Upper lobe of left lung (tissue), 6 donors: ENCODE measurements around the gene NOXRED1. TPM values are rescaled to one million over a fixed set of nuclear protein-coding genes. Genes with fewer than 3 reads are reported as not detected.
A peak's percentile ranks its signal among the peaks of the same experiment; 100 is the strongest.

Experiments used
- ATAC-seq, 2 donors: fragments of 200-7000 bp; cut with Tn5 transposase; one replicate each; pipeline ENCODE4 v1.9.1; 2022; ENCODE audit warnings: mild to moderate bottlenecking in 2 of 2, moderate library complexity in 2 of 2; ENCODE audit not compliant: low FRiP score in 2 of 2
- DNase-seq, 2 donors: peaks; one replicate each; pipeline ENCODE4 v3.0.0-alpha.2; 2019 to 2020
- H3K27ac ChIP-seq, 4 donors: fragments of 200-600 bp; sonication (generic); one replicate each; pipeline ENCODE4 v1.5.1; 2016 to 2019
- H3K27me3 ChIP-seq, 4 donors: fragments of 200-600 bp; sonication (generic); one replicate each; pipeline ENCODE4 v1.5.1; 2017 to 2019
- H3K36me3 ChIP-seq, 4 donors: fragments of 200-600 bp; sonication (generic); one replicate each; pipeline ENCODE4 v1.5.1; 2016 to 2019
- H3K4me1 ChIP-seq, 4 donors: fragments of 200-600 bp; sonication (generic); one replicate each; pipeline ENCODE4 v1.5.1; 2018 to 2019
- H3K4me3 ChIP-seq, 4 donors: fragments of 200-600 bp; sonication (generic); one replicate each; pipeline ENCODE4 v1.5.1; 2017 to 2019; ENCODE audit warnings: mild to moderate bottlenecking in 2 of 4, moderate library complexity in 1 of 4
- H3K9me3 ChIP-seq, 4 donors: fragments of 200-600 bp; sonication (generic); one replicate each; pipeline ENCODE4 v1.5.1; 2018 to 2019
- CTCF ChIP-seq, 6 experiments: fragments of 450-650 bp in 4 of 6; fragments of 200-600 bp in 2 of 6; sonication (generic) in 2 of 6; IDR thresholded peaks; one replicate each; pipeline ENCODE4 v1.5.1; 2016 to 2019; ENCODE audit warnings: antibody characterized with exemption in 6 of 6
- EP300 ChIP-seq, 4 donors: sonication (generic); formaldehyde crosslinking; IDR thresholded peaks; one replicate each; pipeline ENCODE4 v1.5.1; 2017; ENCODE audit warnings: antibody characterized with exemption in 4 of 4, control low read depth in 2 of 4
- POLR2A ChIP-seq, 4 donors: fragments of 450-650 bp; IDR thresholded peaks; one replicate each; pipeline ENCODE4 v1.5.1; 2016 to 2017; ENCODE audit warnings: antibody characterized with exemption in 4 of 4, mild to moderate bottlenecking in 2 of 4
- POLR2AphosphoS5 ChIP-seq, 2 donors: sonication (generic); formaldehyde crosslinking; IDR thresholded peaks; one replicate each; pipeline ENCODE4 v1.5.1; 2017; ENCODE audit warnings: antibody characterized with exemption in 2 of 2
- WGBS, 2 donors: methylation state at CpG; one replicate each; pipeline ENCODE4 v1.1.5; 2017 to 2018; 5-methylcytosine and 5-hydroxymethylcytosine counted together
- total RNA-seq, 6 donors: library from RNA; depleted of rRNA in 4 of 6; stranded (reverse); fragments of >200 nt in 4 of 6; gene quantifications; one replicate each; pipeline versions ENCODE4 v1.1.0 to v1.2.1, GENCODE V29; 2016 to 2021
- donor health status: DM: no; HTN: no; CAD: no; lungs with moderate emphysema.
- donor health status: DM: no; HTN: yes; CAD: no; lungs with severe emphysema.

NOXRED1 gene
- total RNA-seq, 6 donors from 2014 or later = 0.30 to 0.40 (median 0.31) TPM; not detected in 2

GRCh38 chr14:77455966-77456640, 32.8 kb upstream of the NOXRED1 start:
- Histone ChIP-seq H3K4me3 (peak overlapping the region in 3 of 4 donors; percentile 75 to 99 (median 83)), H3K27ac (no peak overlapping the region), H3K4me1 (peaks cover 17 to 26% (median 21%) of the 10 kb centered on the region in 4 donors), H3K27me3 (no peaks in the 10 kb centered on the region), H3K9me3 (no peaks in the 10 kb centered on the region), H3K36me3 (peaks cover 6 to 44% (median 22%) of the 10 kb centered on the region in 4 donors)
- DNase-seq (no peak), ATAC-seq (no peak)
- WGBS, 2 donors = 65 to 76% methylated on average over 2 of the region's 2 CpGs
- TF ChIP-seq POLR2AphosphoS5 (IDR thresholded peaks at IDR 0.05) = no peak
- TF ChIP-seq EP300 (IDR thresholded peaks at IDR 0.05) = no peak

- Histone ChIP-seq H3K27ac (no peak overlapping the region), H3K4me3 (no peak overlapping the region), H3K9me3 (no peaks in the 10 kb centered on the region), H3K27me3 (no peaks in the 10 kb centered on the region), H3K36me3 (peaks cover 34 to 97% (median 46%) of the 10 kb centered on the region in 4 donors), H3K4me1 (no peaks in the 10 kb centered on the region)
- DNase-seq (no peak), ATAC-seq (no peak)
- TF ChIP-seq CTCF (IDR thresholded peaks at IDR 0.05) (no peak), EP300 (IDR thresholded peaks at IDR 0.05) (no peak), POLR2A (IDR thresholded peaks at IDR 0.05) (no peak), POLR2AphosphoS5 (IDR thresholded peaks at IDR 0.05) (no peak)
- 92 to 97% methylated on average over 2 of the region's 2 CpGs for WGBS, 2 donors
These were observed 18.9 kb upstream of the NOXRED1 start for GRCh38 chr14:77442196-77442595.

- 94 to 95% methylated on average over 4 of the region's 4 CpGs for WGBS, 2 donors
- ATAC-seq (no peak), DNase-seq (no peak)
- no peak overlapping the region for H3K27ac ChIP-seq
- no peaks in the 10 kb centered on the region for H3K9me3 ChIP-seq
- H3K27me3 ChIP-seq = no peaks in the 10 kb centered on the region
- H3K4me1 ChIP-seq = no peaks in the 10 kb centered on the region
- H3K36me3 ChIP-seq = peaks cover 43 to 98% (median 53%) of the 10 kb centered on the region in 4 donors
- H3K4me3 ChIP-seq = no peak overlapping the region
- TF ChIP-seq CTCF (IDR thresholded peaks at IDR 0.05) (no peak), EP300 (IDR thresholded peaks at IDR 0.05) (no peak), POLR2AphosphoS5 (IDR thresholded peaks at IDR 0.05) (no peak), POLR2A (IDR thresholded peaks at IDR 0.05) (no peak)
These were observed 16.5 kb upstream of the NOXRED1 start for GRCh38 chr14:77439861-77440260.

DNA sequence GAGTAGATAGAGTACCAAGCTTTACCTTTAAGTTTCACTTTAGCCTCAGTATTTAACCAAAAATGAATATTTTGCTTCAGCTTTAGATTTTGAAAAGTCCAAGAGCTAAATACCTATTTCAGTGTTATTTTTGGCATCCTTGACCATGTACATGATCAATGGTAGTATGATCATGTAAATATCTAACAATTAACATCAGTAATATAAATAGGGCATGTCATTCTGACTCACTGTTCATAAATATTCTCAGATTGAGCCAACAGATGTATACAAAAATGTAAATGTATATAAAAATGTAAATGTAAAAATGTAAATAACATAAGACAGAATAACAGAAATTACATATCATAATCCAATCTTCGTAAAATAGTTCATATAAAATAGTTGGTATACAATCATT, 15.3 kb upstream of the NOXRED1 start:
- no peak for TF ChIP-seq CTCF (IDR thresholded peaks at IDR 0.05)
- TF ChIP-seq EP300 (IDR thresholded peaks at IDR 0.05) = no peak
- TF ChIP-seq POLR2A (IDR thresholded peaks at IDR 0.05) = no peak
- no peak for TF ChIP-seq POLR2AphosphoS5 (IDR thresholded peaks at IDR 0.05)
- DNase-seq (no peak), ATAC-seq (no peak)
- no peaks in the 10 kb centered on the region for H3K9me3 ChIP-seq
- 93 to 98% methylated on average over 1 of the region's 1 CpG for WGBS, 2 donors
- H3K27ac ChIP-seq = no peak overlapping the region
- no peaks in the 10 kb centered on the region for H3K27me3 ChIP-seq
- H3K4me3 ChIP-seq = no peak overlapping the region
- H3K36me3 ChIP-seq = peaks cover 53 to 100% (median 57%) of the 10 kb centered on the region in 4 donors
- H3K4me1 ChIP-seq = no peaks in the 10 kb centered on the region

- no peaks in the 10 kb centered on the region for H3K9me3 ChIP-seq
- no peaks in the 10 kb centered on the region for H3K4me1 ChIP-seq
- DNase-seq (no peak), ATAC-seq (no peak)
- H3K27me3 ChIP-seq = no peaks in the 10 kb centered on the region
- WGBS, 2 donors = 96 to 100% methylated on average over 3 of the region's 3 CpGs
- peaks cover 43 to 100% (median 51%) of the 10 kb centered on the region in 4 donors for H3K36me3 ChIP-seq
- H3K27ac ChIP-seq = no peak overlapping the region
- TF ChIP-seq EP300 (IDR thresholded peaks at IDR 0.05) (no peak), POLR2A (IDR thresholded peaks at IDR 0.05) (no peak), POLR2AphosphoS5 (IDR thresholded peaks at IDR 0.05) (no peak), CTCF (IDR thresholded peaks at IDR 0.05) (no peak)
- H3K4me3 ChIP-seq = no peak overlapping the region
These were observed 12.7 kb upstream of the NOXRED1 start for GRCh38 chr14:77436042-77436441.
